Adipose tissue (tissue), 3 donors: ENCODE measurements around the gene DYNC1I1. TPM values are rescaled to one million over a fixed set of nuclear protein-coding genes. Genes with fewer than 3 reads are reported as not detected.

ENCODE experiments used
- H3K27ac ChIP-seq: one replicate; pipeline ENCODE4 v1.5.1; 2013; ENCODE audit warnings: low read depth, low read length
- WGBS, 3 donors: extraction: QIAGEN DNeasy Blood & Tissue Kit; methylation state at CpG; one replicate each; pipeline ENCODE4 v1.1.7; 2013; 5-methylcytosine and 5-hydroxymethylcytosine counted together
- polyA plus RNA-seq, 3 donors: library from polyadenylated mRNA; stranded (reverse); fragments of 200-250 nt; gene quantifications; one replicate each; pipeline ENCODE4 v1.2.3, GENCODE V29; 2013
- donor health status: healthy with polysubstance abuse.
- donor health status: Bipolar disorder and iron deficiency.
- donor health status: healthy.

DYNC1I1 gene
- polyA plus RNA-seq, 3 donors, result 0.58 to 4.8 (median 1.3) TPM

DNA sequence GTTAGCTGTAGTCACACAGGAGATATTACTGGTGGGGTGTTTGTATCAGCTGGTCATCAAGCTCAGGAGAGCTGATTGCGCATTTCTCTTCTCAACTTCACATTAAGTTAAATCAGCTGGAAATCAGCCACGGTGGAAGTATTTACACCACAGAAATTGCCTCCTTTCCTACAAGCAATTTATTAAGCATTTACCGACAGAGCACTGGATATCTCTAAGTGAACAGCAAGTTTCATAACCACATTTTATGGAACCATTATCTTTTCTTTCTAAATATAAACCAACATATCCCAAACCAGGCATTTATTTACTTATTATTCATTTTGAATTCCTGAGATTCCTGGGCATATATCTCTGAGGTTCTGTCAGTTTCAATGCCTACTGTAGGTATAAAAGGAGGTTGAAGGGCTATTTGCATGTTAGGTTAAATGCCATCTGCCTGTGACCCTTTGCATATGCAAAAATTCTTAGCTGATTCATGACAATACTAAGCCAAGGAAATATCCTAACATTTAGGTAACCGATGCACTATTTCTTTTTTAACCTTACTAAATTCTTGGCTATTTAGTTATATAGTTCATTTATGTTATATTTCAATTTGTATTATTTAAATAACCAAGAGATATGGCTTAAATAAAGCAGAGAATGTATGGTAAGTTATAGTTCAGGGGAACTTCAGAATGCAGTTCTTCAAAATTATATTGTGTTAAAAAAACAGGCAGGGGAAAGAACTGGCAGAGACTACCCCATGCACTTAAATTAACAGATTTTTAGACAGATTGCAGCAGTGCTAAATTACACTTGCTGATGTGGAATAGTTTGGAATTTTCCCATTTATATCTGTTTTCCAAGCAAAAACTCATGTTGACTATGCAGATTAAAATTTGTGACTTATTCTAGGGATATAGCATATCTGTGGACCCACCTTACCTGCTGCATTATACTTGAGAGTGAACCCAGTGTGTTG, 56.8 kb downstream of the DYNC1I1 start:
- no peak overlapping the region for H3K27ac ChIP-seq
- WGBS, 3 donors, result 55 to 58% (median 57%) methylated on average over 4 of the region's 4 CpGs

DNA sequence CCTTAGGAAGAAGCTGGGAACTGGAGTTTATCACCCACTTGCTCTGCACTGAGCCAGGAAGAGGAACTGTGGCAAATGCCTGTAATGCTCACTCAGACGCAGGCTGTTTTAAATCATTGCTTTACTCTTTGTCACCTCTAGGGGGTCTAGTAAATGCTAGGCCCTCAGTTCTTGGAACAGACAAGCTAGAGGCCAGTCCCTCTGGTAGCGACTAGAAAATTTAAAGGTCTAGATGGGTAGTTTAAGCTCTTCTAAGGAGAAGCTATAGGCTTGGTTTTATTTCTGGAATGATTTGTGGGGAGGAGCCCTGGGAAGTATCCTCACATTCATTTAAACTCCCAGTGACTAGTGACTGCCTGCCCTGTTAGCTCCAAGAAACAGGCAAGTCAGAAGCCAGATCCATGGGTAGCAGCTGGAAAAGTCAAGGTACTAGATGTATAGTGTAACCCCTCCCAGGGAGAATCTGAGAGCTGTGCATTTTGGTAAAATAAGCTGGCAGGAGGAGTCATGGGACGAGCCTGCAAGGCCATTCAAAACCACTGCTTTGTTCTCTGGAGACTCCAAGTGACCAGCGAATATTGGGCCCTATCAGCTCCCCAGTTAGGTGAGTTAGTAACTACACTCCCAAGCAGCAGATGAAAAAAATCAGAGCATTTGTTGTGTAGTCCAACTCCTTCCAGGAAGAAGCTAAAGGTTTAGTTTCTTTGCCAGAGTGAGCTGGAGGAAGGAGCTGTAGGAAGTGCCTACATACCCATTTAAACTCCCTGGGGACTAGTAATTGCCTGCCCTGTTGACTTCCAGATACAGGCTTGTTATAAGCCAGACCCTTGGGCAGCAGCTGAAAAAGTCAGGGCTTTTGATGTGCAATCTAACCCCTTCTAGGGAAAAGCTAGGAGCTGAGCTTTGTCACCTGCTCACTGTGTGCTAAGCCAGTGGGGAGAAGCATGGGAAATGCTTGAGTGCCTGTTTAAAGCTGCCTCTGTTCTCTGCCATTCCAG, 68.9 kb downstream of the DYNC1I1 start:
- 67 to 84% (median 70%) methylated on average over 4 of the region's 4 CpGs for WGBS, 3 donors
- no peak overlapping the region for H3K27ac ChIP-seq

- 70 to 80% (median 75%) methylated on average over 2 of the region's 2 CpGs for WGBS, 3 donors
- H3K27ac ChIP-seq, result no peak overlapping the region
These were observed 70.9 kb downstream of the DYNC1I1 start for GRCh38 chr7:95843286-95843685.

DNA sequence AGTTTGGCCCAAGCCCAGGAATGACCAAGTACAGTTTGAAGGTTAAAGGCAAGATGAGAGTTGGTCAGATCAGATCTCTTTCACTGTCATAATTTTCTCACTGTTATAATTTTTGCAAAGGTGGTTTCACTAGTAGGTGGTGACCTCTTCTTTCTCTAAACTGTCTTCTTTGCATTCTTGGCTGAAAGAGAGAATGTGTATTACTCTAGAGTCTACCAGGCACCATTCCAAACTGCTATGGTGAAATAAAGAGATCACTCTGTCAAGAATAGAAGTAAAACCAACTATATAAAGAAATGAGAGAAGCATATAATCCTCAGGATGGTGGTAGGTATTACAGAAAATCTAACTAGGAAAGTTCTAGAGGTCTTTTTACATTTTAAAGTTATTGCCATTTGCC, 72.7 kb downstream of the DYNC1I1 start:
- H3K27ac ChIP-seq, result no peak overlapping the region

- 52 to 57% (median 54%) methylated on average over 4 of the region's 4 CpGs for WGBS, 3 donors
- H3K27ac ChIP-seq, result no peak overlapping the region
These were observed 74.7 kb downstream of the DYNC1I1 start for GRCh38 chr7:95847061-95847460.

DNA sequence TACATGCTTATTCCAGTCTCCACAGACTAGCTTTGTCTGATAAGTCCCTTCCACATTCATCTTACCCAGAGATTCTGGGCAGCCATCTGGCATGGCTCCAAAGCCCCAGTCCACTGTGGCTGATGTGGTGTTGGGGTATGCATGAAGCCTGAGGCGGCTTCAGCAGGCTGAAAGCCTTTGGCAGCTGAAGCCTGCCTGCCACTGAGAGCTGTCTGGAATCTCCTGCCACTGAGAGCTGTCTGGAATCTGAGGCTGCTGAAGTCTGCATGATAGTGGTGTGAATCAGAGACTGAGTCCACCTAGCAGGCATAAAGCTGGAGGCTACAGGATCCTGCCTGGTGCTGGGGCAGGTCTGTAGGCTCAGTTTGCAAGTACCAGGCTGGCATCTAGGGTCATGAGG, 87.1 kb downstream of the DYNC1I1 start:
- H3K27ac ChIP-seq, result no peak overlapping the region
- 71 to 84% (median 75%) methylated on average over 1 of the region's 1 CpG for WGBS, 3 donors

DNA sequence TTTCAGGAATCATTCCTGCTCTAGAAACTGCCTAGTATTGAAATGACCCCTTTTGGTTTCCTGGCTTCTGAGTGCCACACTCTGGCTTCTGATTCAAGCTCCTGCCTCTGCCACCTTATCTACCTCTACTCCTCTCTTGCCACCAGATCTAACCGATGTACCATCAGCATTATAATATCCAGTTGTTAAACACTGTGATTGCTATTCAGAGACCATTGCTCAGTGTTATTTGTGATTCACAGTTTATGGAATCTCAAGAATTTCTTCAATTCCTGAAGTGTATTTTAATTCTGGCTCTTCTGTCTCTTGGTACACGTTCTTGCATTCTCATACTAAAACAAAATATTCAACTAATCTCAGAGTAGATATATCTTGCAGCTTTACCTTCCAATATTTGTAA, 88.7 kb downstream of the DYNC1I1 start:
- 65 to 75% (median 70%) methylated on average over 2 of the region's 2 CpGs for WGBS, 3 donors
- no peak overlapping the region for H3K27ac ChIP-seq

- WGBS, 3 donors, result 59 to 62% (median 59%) methylated on average over 2 of the region's 2 CpGs
- no peak overlapping the region for H3K27ac ChIP-seq
These were observed 91.3 kb downstream of the DYNC1I1 start for GRCh38 chr7:95863623-95864022.

GRCh38 chr7:95865716-95866371, 93.5 kb downstream of the DYNC1I1 start:
- WGBS, 3 donors, result 72 to 78% (median 77%) methylated on average over 9 of the region's 9 CpGs
- H3K27ac ChIP-seq, result no peak overlapping the region

DNA sequence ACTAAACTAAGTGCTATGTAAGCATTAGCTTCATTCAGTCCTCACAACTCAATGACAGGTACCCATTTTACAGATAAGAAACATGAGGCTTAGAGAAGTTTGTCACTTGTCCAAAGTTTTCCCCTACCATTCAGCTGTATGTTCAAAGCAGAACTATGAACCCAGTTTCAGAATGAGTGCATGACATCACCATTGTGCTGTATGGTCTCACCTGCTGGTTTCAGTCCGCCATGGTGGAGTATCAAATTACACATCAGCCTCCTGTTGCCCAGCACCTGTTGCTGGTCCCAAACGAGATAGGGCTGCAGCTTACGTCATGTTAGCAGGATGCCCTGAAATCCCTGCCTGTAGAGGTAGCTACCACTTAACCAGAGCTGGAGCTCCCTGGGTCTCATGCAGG, 95.0 kb downstream of the DYNC1I1 start:
- H3K27ac ChIP-seq, result no peak overlapping the region
- 34 to 71% (median 65%) methylated on average over 3 of the region's 3 CpGs for WGBS, 3 donors

- 13 to 33% (median 28%) methylated on average over 6 of the region's 6 CpGs for WGBS, 3 donors
- no peak overlapping the region for H3K27ac ChIP-seq
These were observed 98.9 kb downstream of the DYNC1I1 start for GRCh38 chr7:95871075-95871848.

DNA sequence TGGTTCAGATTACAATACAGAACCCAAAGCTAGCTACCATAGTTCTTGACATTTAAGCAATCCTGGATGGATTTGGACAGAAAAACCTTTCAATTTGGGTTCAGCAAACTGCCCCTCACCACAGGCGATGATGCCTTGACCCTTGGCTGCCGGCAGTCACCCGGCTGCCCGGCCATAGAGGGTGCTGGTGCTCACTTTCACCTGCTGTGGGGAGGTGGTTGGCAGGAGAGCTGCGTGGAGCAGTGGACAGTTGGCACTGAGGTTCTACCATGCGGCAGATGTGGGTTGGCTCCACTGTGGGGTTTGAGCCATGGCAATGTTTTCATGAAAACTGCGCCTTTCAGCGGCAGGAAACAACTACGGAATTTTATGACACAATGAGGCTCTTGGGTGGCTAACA, 99.5 kb downstream of the DYNC1I1 start:
- H3K27ac ChIP-seq, result no peak overlapping the region
- WGBS, 3 donors, result 79 to 93% (median 82%) methylated on average over 9 of the region's 9 CpGs

DNA sequence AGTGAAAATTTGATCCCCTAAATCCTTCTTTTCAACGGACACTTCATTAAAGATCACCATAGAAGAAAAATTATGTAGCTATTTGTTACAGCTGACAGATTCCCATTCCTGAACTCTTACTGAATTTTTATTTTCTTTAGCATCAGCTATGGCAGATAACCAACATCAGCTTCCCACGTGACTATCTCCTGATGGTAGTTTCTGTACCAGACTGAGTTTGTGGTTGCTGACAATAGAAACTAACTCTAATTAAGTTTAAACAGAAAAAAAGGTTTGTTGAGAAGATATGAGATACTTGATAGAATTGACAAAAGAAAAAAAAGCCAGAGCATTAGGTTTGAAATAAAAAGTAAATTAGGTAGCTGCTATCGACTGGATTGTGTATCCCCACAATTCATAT, 101.8 kb downstream of the DYNC1I1 start:
- no peak overlapping the region for H3K27ac ChIP-seq
- WGBS, 3 donors, result 72 to 86% (median 81%) methylated on average over 3 of the region's 3 CpGs

DNA sequence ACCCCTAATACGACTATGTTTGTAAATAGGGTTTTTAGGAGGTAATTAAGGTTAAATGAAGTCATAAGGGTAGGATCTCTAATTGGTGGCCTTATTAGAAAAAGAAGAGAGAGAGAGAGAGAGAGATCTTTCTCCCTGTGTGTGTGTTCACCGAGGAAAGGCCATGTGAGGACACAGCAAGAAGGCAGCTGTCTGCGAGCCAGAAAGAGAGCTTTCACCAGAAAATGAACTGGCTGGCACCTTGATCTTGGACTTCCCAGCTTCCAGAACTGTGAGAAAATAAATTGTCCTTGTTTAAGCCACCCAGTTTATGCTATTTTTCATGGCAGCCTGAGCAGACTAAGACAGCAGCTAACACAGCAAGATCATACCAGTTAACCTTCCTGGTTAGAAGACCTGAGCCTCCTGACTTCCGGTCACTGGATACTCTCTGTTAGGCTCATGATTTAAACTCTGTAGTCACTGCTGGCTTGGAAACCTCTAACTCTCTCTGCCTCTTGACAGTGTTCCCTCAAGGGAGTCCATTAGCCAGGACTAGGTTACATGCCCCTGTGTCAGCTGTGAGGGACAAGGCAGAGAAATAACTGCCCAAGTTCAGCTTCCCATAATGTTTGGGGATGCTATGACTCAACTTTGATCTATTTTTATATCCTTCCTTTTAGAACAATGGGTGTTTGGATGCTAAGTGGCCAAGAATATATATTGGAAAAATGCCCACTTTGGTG, 102.3 kb downstream of the DYNC1I1 start:
- H3K27ac ChIP-seq, result no peak overlapping the region
- WGBS, 3 donors, result 79 to 84% (median 80%) methylated on average over 4 of the region's 4 CpGs

GRCh38 chr7:95875519-95875918, 103.2 kb downstream of the DYNC1I1 start:
- H3K27ac ChIP-seq, result no peak overlapping the region

- H3K27ac ChIP-seq, result no peak overlapping the region
These were observed 106.3 kb downstream of the DYNC1I1 start for GRCh38 chr7:95878677-95879076.

DNA sequence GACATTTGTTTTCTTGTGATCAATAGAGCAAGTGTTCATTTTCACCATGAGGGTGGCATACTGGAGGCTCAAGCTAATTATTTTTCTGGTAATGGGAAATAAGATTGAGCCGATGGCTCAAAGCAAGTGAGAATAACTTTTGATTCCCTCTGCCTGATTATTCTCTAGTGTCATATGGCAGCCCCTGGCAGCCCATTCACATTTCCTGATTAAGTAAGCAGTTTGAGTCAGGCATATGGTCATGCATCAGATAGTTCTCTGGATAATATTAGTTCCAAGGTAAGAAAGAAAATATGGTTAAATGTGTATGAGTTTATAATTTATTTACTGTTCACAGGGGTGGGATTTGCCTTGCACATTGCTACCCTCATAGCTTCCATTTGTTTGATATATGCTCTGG, 109.2 kb downstream of the DYNC1I1 start:
- 79 to 94% (median 80%) methylated on average over 1 of the region's 1 CpG for WGBS, 3 donors

More for the DNA sequence above, 109.2 kb downstream of the DYNC1I1 start:
- no peak overlapping the region for H3K27ac ChIP-seq
